ENCODE measurements around the gene AFF1. TPM values are rescaled to one million over a fixed set of nuclear protein-coding genes. Genes with fewer than 3 reads are reported as not detected.

The AFF1 gene
- total RNA-seq, 1 donor from 2014 or later: 112 TPM

- intact Hi-C loops (cut with DNase I): no loop called here
- no peak overlapping the region for H3K4me3 ChIP-seq
- H3K36me3 ChIP-seq: no peaks in the 10 kb centered on the region
These were observed 33.0 kb downstream of the AFF1 start for GRCh38 chr4:86967798-86968197.

DNA sequence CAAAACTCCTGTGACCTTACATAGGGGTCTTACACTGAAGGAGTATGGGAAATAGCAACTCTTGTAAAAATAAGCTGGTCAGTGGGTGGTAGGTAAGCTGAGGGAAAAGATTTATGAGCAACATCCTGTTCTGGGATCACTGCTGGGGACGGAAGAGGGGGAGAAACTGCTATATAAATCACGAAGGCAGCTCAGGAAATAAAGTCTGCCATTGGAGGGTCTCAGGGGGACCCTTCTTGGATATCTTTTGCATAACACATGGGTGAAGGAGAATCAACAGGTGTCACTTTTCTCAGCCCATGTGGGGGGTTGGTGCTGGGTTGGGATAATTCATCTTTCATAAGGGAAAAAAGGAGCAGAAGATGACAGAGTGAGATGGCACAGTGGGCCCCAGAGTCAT, 33.7 kb downstream of the AFF1 start:
- DNase-seq (ENCODE audit: low spot score in 2 of 2): no peak
- Histone ChIP-seq H3K27me3 (no peaks in the 10 kb centered on the region), H3K36me3 (no peaks in the 10 kb centered on the region), H3K4me3 (no peak overlapping the region), H3K9me3 (no peaks in the 10 kb centered on the region), H3K4me1 (peaks cover 0 to 5% of the 10 kb centered on the region in 2 donors), H3K27ac (no peak overlapping the region)
- TF ChIP-seq, protein P1, sequence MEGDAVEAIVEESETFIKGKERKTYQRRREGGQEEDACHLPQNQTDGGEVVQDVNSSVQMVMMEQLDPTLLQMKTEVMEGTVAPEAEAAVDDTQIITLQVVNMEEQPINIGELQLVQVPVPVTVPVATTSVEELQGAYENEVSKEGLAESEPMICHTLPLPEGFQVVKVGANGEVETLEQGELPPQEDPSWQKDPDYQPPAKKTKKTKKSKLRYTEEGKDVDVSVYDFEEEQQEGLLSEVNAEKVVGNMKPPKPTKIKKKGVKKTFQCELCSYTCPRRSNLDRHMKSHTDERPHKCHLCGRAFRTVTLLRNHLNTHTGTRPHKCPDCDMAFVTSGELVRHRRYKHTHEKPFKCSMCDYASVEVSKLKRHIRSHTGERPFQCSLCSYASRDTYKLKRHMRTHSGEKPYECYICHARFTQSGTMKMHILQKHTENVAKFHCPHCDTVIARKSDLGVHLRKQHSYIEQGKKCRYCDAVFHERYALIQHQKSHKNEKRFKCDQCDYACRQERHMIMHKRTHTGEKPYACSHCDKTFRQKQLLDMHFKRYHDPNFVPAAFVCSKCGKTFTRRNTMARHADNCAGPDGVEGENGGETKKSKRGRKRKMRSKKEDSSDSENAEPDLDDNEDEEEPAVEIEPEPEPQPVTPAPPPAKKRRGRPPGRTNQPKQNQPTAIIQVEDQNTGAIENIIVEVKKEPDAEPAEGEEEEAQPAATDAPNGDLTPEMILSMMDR (IDR thresholded peaks at IDR 0.05): no peak
- intact Hi-C loops (cut with DNase I): no loop called here

More at GRCh38 chr4:86967798-86968197, 33.0 kb downstream of the AFF1 start:
- H3K9me3 ChIP-seq: no peaks in the 10 kb centered on the region
- DNase-seq (ENCODE audit: low spot score in 2 of 2): no peak
- TF ChIP-seq, protein P1 (IDR thresholded peaks at IDR 0.05): no peak
- no peaks in the 10 kb centered on the region for H3K27me3 ChIP-seq
- H3K27ac ChIP-seq: no peak overlapping the region
- peaks cover 0 to 5% of the 10 kb centered on the region in 2 donors for H3K4me1 ChIP-seq

GRCh38 chr4:86970447-86971354, 35.9 kb downstream of the AFF1 start:
- no peak overlapping the region for H3K27ac ChIP-seq
- intact Hi-C loops (cut with DNase I): no loop called here
- H3K36me3 ChIP-seq: no peaks in the 10 kb centered on the region
- no peaks in the 10 kb centered on the region for H3K27me3 ChIP-seq
- H3K9me3 ChIP-seq: no peaks in the 10 kb centered on the region
- H3K4me3 ChIP-seq: no peak overlapping the region
- no peak for DNase-seq (ENCODE audit: low spot score in 2 of 2)
- TF ChIP-seq, protein P1 (IDR thresholded peaks at IDR 0.05): no peak
- peaks cover 0 to 5% of the 10 kb centered on the region in 2 donors for H3K4me1 ChIP-seq

DNA sequence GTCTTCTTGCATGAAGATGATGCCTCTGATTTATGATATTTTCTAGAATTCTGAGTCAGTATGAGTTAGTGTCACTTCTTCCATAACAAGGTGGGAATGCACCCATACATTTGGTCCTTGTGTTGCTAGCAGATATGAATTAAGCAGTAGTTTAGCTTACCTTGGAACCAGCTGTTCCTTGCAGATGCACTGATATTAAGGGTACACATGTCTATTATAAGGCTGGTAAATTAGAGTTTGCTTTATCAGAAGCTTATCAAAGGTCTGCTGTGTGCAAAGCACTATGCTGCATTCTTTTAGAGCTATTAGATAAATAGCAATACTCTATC, 36.5 kb downstream of the AFF1 start:
- intact Hi-C loops (cut with DNase I): no loop called here
- Histone ChIP-seq H3K27me3 (no peaks in the 10 kb centered on the region), H3K27ac (no peak overlapping the region), H3K36me3 (no peaks in the 10 kb centered on the region), H3K4me1 (peaks cover 0 to 5% of the 10 kb centered on the region in 2 donors), H3K9me3 (no peaks in the 10 kb centered on the region), H3K4me3 (no peak overlapping the region)
- DNase-seq (ENCODE audit: low spot score in 2 of 2): no peak
- TF ChIP-seq, protein P1 (IDR thresholded peaks at IDR 0.05): no peak

- H3K27me3 ChIP-seq: no peaks in the 10 kb centered on the region
- no peak for DNase-seq (ENCODE audit: low spot score in 2 of 2)
- H3K4me3 ChIP-seq: no peak overlapping the region
- H3K4me1 ChIP-seq: peaks cover 0 to 8% of the 10 kb centered on the region in 2 donors
- TF ChIP-seq, protein P1 (IDR thresholded peaks at IDR 0.05): no peak
- intact Hi-C loops (cut with DNase I): no loop called here
- H3K36me3 ChIP-seq: no peaks in the 10 kb centered on the region
- no peak overlapping the region for H3K27ac ChIP-seq
- no peaks in the 10 kb centered on the region for H3K9me3 ChIP-seq
These were observed 38.2 kb downstream of the AFF1 start for GRCh38 chr4:86972997-86973396.

Data from ascending aorta (tissue), 2 donors.